ENCODE measurements around the gene ASPSCR1.

The ASPSCR1 gene

GRCh38 chr17:81984773-81985410 lies 7.5 kb downstream of the ASPSCR1 start:
- no peak for DNase-seq

GRCh38 chr17:81986606-81987005 lies 9.2 kb downstream of the ASPSCR1 start:
- no peak for DNase-seq

GRCh38 chr17:81987161-81987770 lies 9.8 kb downstream of the ASPSCR1 start:
- no peak for DNase-seq

- DNase-seq: no peak
Observed at GRCh38 chr17:81990836-81991683, 13.6 kb downstream of the ASPSCR1 start.

GRCh38 chr17:81991684-81992305 lies 14.4 kb downstream of the ASPSCR1 start:
- no peak for DNase-seq

GRCh38 chr17:81992306-81993102 lies 15.1 kb downstream of the ASPSCR1 start:
- DNase-seq: no peak

GRCh38 chr17:81993729-81994592 lies 16.5 kb downstream of the ASPSCR1 start:
- DNase-seq: no peak

- no peak for DNase-seq
Observed at GRCh38 chr17:81994593-81995462, 17.4 kb downstream of the ASPSCR1 start.

GRCh38 chr17:81995463-81996231 lies 18.2 kb downstream of the ASPSCR1 start:
- DNase-seq: no peak

- no peak for DNase-seq
Observed at GRCh38 chr17:81996232-81996756, 18.9 kb downstream of the ASPSCR1 start.

- DNase-seq: no peak
Observed at GRCh38 chr17:81996757-81997441, 19.5 kb downstream of the ASPSCR1 start.

GRCh38 chr17:81998212-81998611 lies 20.8 kb downstream of the ASPSCR1 start:
- no peak for DNase-seq

GRCh38 chr17:81998691-81999438 lies 21.4 kb downstream of the ASPSCR1 start:
- DNase-seq: no peak

- DNase-seq: no peak
Observed at GRCh38 chr17:81999587-81999975, 22.2 kb downstream of the ASPSCR1 start.

- no peak for DNase-seq
Observed at GRCh38 chr17:81999976-82000802, 22.8 kb downstream of the ASPSCR1 start.

- DNase-seq: no peak
Observed at GRCh38 chr17:82000803-82001570, 23.6 kb downstream of the ASPSCR1 start.
